HG02840 (cell line): ENCODE data around the gene ZFHX3.

Experiments
- ATAC-seq: cut with Tn5 transposase; IDR thresholded peaks from one replicate; pipeline ENCODE4 v1.9.1; 2021; ENCODE audit warnings: mild to moderate bottlenecking, moderate library complexity, moderate number of reproducible peaks; ENCODE audit not compliant: unreplicated experiment, low FRiP score

ZFHX3 gene

GRCh38 chr16:72838951-72839350, 209.0 kb downstream of the ZFHX3 start:
- ATAC-seq = no peak

- ATAC-seq = no peak
Measured at GRCh38 chr16:72838586-72838910, 209.4 kb downstream of the ZFHX3 start.

GRCh38 chr16:72837846-72838585, 209.9 kb downstream of the ZFHX3 start:
- no peak for ATAC-seq

GRCh38 chr16:72836985-72837384, 210.9 kb downstream of the ZFHX3 start:
- ATAC-seq = no peak

- no peak for ATAC-seq
Measured at GRCh38 chr16:72836181-72836580, 211.7 kb downstream of the ZFHX3 start.

- ATAC-seq = no peak
Measured at GRCh38 chr16:72835086-72835485, 212.8 kb downstream of the ZFHX3 start.

- ATAC-seq = no peak
Measured at GRCh38 chr16:72834499-72834898, 213.4 kb downstream of the ZFHX3 start.

GRCh38 chr16:72833969-72834368, 214.0 kb downstream of the ZFHX3 start:
- no peak for ATAC-seq

- ATAC-seq = no peak
Measured at GRCh38 chr16:72833482-72833881, 214.4 kb downstream of the ZFHX3 start.

GRCh38 chr16:72832621-72833248, 215.2 kb downstream of the ZFHX3 start:
- ATAC-seq = no peak

GRCh38 chr16:72829846-72830775, 217.8 kb downstream of the ZFHX3 start:
- ATAC-seq = no peak

GRCh38 chr16:72827866-72828265, 220.1 kb downstream of the ZFHX3 start:
- ATAC-seq = no peak

- ATAC-seq = no peak
Measured at GRCh38 chr16:72825912-72826621, 221.9 kb downstream of the ZFHX3 start.

- no peak for ATAC-seq
Measured at GRCh38 chr16:72824761-72825160, 223.2 kb downstream of the ZFHX3 start.

GRCh38 chr16:72824027-72824426, 223.9 kb downstream of the ZFHX3 start:
- no peak for ATAC-seq

- ATAC-seq = no peak
Measured at GRCh38 chr16:72821185-72821950, 226.6 kb downstream of the ZFHX3 start.

GRCh38 chr16:72819345-72819744, 228.6 kb downstream of the ZFHX3 start:
- no peak for ATAC-seq

- no peak for ATAC-seq
Measured at GRCh38 chr16:72818236-72818845, 229.6 kb downstream of the ZFHX3 start.
